CD14-positive monocyte (primary cell): ENCODE results near the gene P2RX5. TPM values are rescaled to one million over a fixed set of nuclear protein-coding genes. Genes with fewer than 3 reads are reported as not detected.

ENCODE experiments used
- DNase-seq, 3 donors: peaks; one replicate each; pipeline ENCODE4 v3.0.0-alpha.2; 2011 to 2022
- H2AFZ ChIP-seq: 2 replicates; pipeline ENCODE4 v1.6.0; 2012; ENCODE audit warnings: mild to moderate bottlenecking, low read depth, low read length, inconsistent platforms; ENCODE audit not compliant: insufficient read depth, poor library complexity, severe bottlenecking
- H3K27ac ChIP-seq, 2 donors: 1 replicate in 1 of 2; 2 replicates in 1 of 2; pipeline ENCODE4 v1.5.1; 2012 to 2013; ENCODE audit warnings: low read length in 2 of 2, control low read depth in 1 of 2, inconsistent platforms in 1 of 2, low read depth in 1 of 2, mild to moderate bottlenecking in 1 of 2
- H3K27me3 ChIP-seq, 2 donors: one replicate each; pipeline versions ENCODE4 v1.6.0 to v1.6.1; 2011 to 2013; ENCODE audit warnings: low read length in 2 of 2; ENCODE audit not compliant: control insufficient read depth in 2 of 2, insufficient read depth in 2 of 2
- H3K36me3 ChIP-seq, 2 donors: replicated peaks in 1 of 2; 1 replicate in 1 of 2; 2 replicates in 1 of 2; pipeline versions ENCODE4 v1.5.1 to v1.6.1; 2012 to 2013; ENCODE audit warnings: low read length in 2 of 2, control low read depth in 1 of 2, inconsistent platforms in 1 of 2, mild to moderate bottlenecking in 1 of 2; ENCODE audit not compliant: insufficient read depth in 2 of 2, control insufficient read depth in 1 of 2
- H3K4me1 ChIP-seq, 2 donors: 1 replicate in 1 of 2; 2 replicates in 1 of 2; pipeline versions ENCODE4 v1.5.1 to v1.6.1; 2012 to 2013; ENCODE audit warnings: low read length in 2 of 2, control low read depth in 1 of 2, inconsistent platforms in 1 of 2, mild to moderate bottlenecking in 1 of 2, moderate library complexity in 1 of 2; ENCODE audit not compliant: insufficient read depth in 2 of 2, control insufficient read depth in 1 of 2
- H3K4me2 ChIP-seq: replicated peaks from 2 replicates; pipeline ENCODE3; 2012; ENCODE audit warnings: low read length, moderate library complexity, mild to moderate bottlenecking; ENCODE audit not compliant: poor library complexity, severe bottlenecking; ENCODE audit errors: extremely low read depth
- H3K4me3 ChIP-seq, 3 experiments: fragments of 200-600 bp in 1 of 3; sonication (generic) in 1 of 3; replicated peaks in 1 of 3; 1 replicate in 2 of 3; 2 replicates in 1 of 3; pipeline ENCODE4 v1.5.1; 2011 to 2013; ENCODE audit warnings: low read length in 3 of 3, mild to moderate bottlenecking in 3 of 3, control low read depth in 2 of 3, low read depth in 2 of 3, inconsistent platforms in 1 of 3, moderate library complexity in 1 of 3
- H3K79me2 ChIP-seq: 2 replicates; pipeline ENCODE4 v1.6.0; 2012; ENCODE audit warnings: mild to moderate bottlenecking, control low read depth, inconsistent platforms, low read length, moderate library complexity; ENCODE audit not compliant: insufficient read depth
- H3K9ac ChIP-seq: 2 replicates; pipeline ENCODE4 v1.6.0; 2017; ENCODE audit warnings: low read length, mild to moderate bottlenecking; ENCODE audit not compliant: insufficient read depth, poor library complexity, severe bottlenecking
- H3K9me3 ChIP-seq, 2 donors: replicated peaks in 1 of 2; 1 replicate in 1 of 2; 2 replicates in 1 of 2; pipeline versions ENCODE4 v1.5.1 to v1.6.1; 2012 to 2013; ENCODE audit warnings: low read length in 2 of 2, control low read depth in 1 of 2; ENCODE audit not compliant: control insufficient read depth in 1 of 2, insufficient read depth in 1 of 2
- H4K20me1 ChIP-seq: 2 replicates; pipeline ENCODE4 v1.6.0; 2012; ENCODE audit warnings: mild to moderate bottlenecking, low read length, control low read depth, moderate library complexity; ENCODE audit not compliant: insufficient read depth
- H3K27ac Mint-ChIP-seq, 7 donors: one replicate each; pipeline ENCODE4 v1.8.0; 2020; ENCODE audit warnings: mild to moderate bottlenecking in 7 of 7, mixed read lengths in 7 of 7, moderate library complexity in 6 of 7, inconsistent platforms in 2 of 7
- H3K27me3 Mint-ChIP-seq, 3 donors: one replicate each; pipeline ENCODE4 v1.8.0; 2021 to 2022; ENCODE audit warnings: low read depth in 3 of 3, mild to moderate bottlenecking in 3 of 3, mixed read lengths in 3 of 3, moderate library complexity in 3 of 3, inconsistent platforms in 1 of 3
- H3K36me3 Mint-ChIP-seq, 2 donors: one replicate each; pipeline ENCODE4 v1.8.0; 2020; ENCODE audit warnings: mixed read lengths in 2 of 2, inconsistent platforms in 1 of 2, mild to moderate bottlenecking in 1 of 2
- H3K4me1 Mint-ChIP-seq: one replicate; pipeline ENCODE4 v1.8.0; 2020; ENCODE audit warnings: mild to moderate bottlenecking, mixed read lengths
- H3K4me3 Mint-ChIP-seq, 2 donors: one replicate each; pipeline ENCODE4 v1.8.0; 2020; ENCODE audit warnings: mild to moderate bottlenecking in 2 of 2, mixed read lengths in 2 of 2, moderate library complexity in 1 of 2
- H3K9me3 Mint-ChIP-seq, 7 donors: one replicate each; pipeline ENCODE4 v1.8.0; 2020 to 2022; ENCODE audit warnings: mixed read lengths in 7 of 7, mild to moderate bottlenecking in 6 of 7, moderate library complexity in 6 of 7, inconsistent platforms in 2 of 7
- WGBS: methylation state at CpG from one replicate; pipeline ENCODE4 v1.1.5; 2013; ENCODE audit warnings: missing lambda C conversion rate; ENCODE audit not compliant: insufficient coverage; 5-methylcytosine and 5-hydroxymethylcytosine counted together
- intact Hi-C, 2 donors: fragments of 100-400 bp; cut with micrococcal nuclease; formaldehyde crosslinking; loops; one replicate each; pipeline versions ENCODE4 v1.15.0 to v1.15.1; 2023
- polyA plus RNA-seq, 3 donors: library from polyadenylated mRNA; depleted of rRNA in 1 of 3; unstranded in 2 of 3; stranded (reverse) in 1 of 3; fragments of 300-500 nt in 2 of 3; fragments of >200 nt in 1 of 3; fragmentation: Illumina TruSeq in 2 of 3; gene quantifications; 1 replicate in 2 of 3; 2 replicates in 1 of 3; pipeline ENCODE4 v1.2.3, GENCODE V29; 2012 to 2021
- TF ChIP-seq, protein P1 (sequence below): fragments of 200-600 bp; IDR thresholded peaks from one replicate; pipeline ENCODE4 v1.8.0; 2022; ENCODE audit warnings: antibody characterized with exemption, mild to moderate bottlenecking

Gene P2RX5
- polyA plus RNA-seq, 3 donors, result 0.64 to 8.8 (median 3.4) TPM

DNA sequence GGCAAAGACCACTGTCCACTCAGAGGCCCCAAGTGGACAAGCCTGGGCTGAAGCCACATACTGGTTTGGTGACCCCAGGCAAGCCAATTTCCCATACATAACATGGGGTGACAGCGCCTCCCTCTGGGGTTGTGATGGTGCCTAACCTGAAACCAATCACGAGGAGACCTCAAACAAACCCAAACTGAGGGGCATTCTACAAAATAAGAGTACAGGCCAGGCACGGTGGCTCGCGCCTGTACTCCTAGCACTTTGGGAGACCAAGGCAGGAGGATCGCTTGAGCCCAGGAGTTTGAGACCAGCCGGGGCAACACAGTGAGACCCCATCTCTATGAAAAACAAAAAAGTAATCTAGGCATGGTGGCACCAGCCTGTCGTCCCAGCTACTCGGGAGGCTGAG lies 3.6 kb downstream of the P2RX5 start:
- peak overlapping the region in 1 of 2 donors; percentile 15 for H3K4me3 Mint-ChIP-seq
- Histone ChIP-seq H3K36me3 (no peaks in the 10 kb centered on the region), H3K9ac (no peak overlapping the region), H2AFZ (no peak overlapping the region), H3K4me1 (peaks cover 16 to 23% of the 10 kb centered on the region in 2 donors), H3K27me3 (peaks cover 0 to 15% of the 10 kb centered on the region in 2 donors), H3K4me2 (no peak overlapping the region), H4K20me1 (no peaks in the 10 kb centered on the region), H3K4me3 (no peak overlapping the region), H3K9me3 (no peaks in the 10 kb centered on the region), H3K27ac (no peak overlapping the region), H3K79me2 (no peaks in the 10 kb centered on the region)
- intact Hi-C loops, result no loop called here
- H3K36me3 Mint-ChIP-seq, result peaks cover 0 to 1% of the 10 kb centered on the region in 2 donors
- DNase-seq, result no peak
- H3K9me3 Mint-ChIP-seq, result peaks cover 0 to 6% (median 0%) of the 10 kb centered on the region in 7 donors
- 98% methylated on average over 8 of the region's 9 CpGs for WGBS
- TF ChIP-seq, protein P1, sequence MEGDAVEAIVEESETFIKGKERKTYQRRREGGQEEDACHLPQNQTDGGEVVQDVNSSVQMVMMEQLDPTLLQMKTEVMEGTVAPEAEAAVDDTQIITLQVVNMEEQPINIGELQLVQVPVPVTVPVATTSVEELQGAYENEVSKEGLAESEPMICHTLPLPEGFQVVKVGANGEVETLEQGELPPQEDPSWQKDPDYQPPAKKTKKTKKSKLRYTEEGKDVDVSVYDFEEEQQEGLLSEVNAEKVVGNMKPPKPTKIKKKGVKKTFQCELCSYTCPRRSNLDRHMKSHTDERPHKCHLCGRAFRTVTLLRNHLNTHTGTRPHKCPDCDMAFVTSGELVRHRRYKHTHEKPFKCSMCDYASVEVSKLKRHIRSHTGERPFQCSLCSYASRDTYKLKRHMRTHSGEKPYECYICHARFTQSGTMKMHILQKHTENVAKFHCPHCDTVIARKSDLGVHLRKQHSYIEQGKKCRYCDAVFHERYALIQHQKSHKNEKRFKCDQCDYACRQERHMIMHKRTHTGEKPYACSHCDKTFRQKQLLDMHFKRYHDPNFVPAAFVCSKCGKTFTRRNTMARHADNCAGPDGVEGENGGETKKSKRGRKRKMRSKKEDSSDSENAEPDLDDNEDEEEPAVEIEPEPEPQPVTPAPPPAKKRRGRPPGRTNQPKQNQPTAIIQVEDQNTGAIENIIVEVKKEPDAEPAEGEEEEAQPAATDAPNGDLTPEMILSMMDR, result no peak
- peak overlapping the region in 1 of 7 donors; percentile 25 for H3K27ac Mint-ChIP-seq
- peaks cover 9 to 31% (median 26%) of the 10 kb centered on the region in 3 donors for H3K27me3 Mint-ChIP-seq
- H3K4me1 Mint-ChIP-seq, result peaks cover 21% of the 10 kb centered on the region

DNA sequence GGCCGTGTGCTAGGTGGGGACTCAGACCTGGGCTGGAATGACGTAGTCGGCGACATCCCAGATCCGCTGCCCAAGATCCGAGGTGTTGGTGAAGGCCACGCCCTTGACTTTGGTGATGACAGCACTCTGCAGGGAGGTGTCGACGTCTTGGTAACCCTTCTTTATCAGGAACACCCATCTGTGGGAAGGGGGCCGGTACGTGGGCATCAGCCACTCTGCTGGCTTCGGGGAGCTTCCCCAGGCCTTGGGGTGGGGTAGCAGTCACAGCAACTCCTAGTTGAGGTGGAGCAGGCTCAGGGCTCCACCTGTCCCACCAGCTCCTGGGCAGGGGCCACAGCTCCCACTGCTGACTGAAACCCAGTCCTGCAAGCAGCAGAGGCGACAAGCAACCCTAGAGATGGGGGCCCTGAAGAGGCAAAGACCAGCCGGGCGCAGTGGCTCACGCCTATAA lies 4.3 kb downstream of the P2RX5 start:
- DNase-seq, result no peak
- Histone ChIP-seq H2AFZ (no peak overlapping the region), H4K20me1 (no peaks in the 10 kb centered on the region), H3K27me3 (peaks cover 0 to 15% of the 10 kb centered on the region in 2 donors), H3K9me3 (no peaks in the 10 kb centered on the region), H3K9ac (no peak overlapping the region), H3K27ac (no peak overlapping the region), H3K79me2 (no peaks in the 10 kb centered on the region), H3K4me1 (peaks cover 14 to 20% of the 10 kb centered on the region in 2 donors), H3K36me3 (no peaks in the 10 kb centered on the region), H3K4me3 (no peak overlapping the region), H3K4me2 (no peak overlapping the region)
- H3K27ac Mint-ChIP-seq, result peak overlapping the region in 1 of 7 donors; percentile 36
- intact Hi-C loops, result no loop called here
- H3K27me3 Mint-ChIP-seq, result peaks cover 9 to 28% (median 26%) of the 10 kb centered on the region in 3 donors
- peaks cover 19% of the 10 kb centered on the region for H3K4me1 Mint-ChIP-seq
- peaks cover 0 to 1% of the 10 kb centered on the region in 2 donors for H3K36me3 Mint-ChIP-seq
- WGBS, result 95% methylated on average over 12 of the region's 16 CpGs
- H3K9me3 Mint-ChIP-seq, result peaks cover 0 to 3% (median 0%) of the 10 kb centered on the region in 7 donors
- no peak overlapping the region for H3K4me3 Mint-ChIP-seq
- TF ChIP-seq, protein P1, result no peak
